Effector CD8-positive, alpha-beta T cell (primary cell): ENCODE measurements around the gene FRY.

ENCODE experiments used
- DNase-seq: peaks from one replicate; lab custom pipeline; 2025; lab: John Stamatoyannopoulos, UW

Gene FRY

GRCh38 chr13:32016631-32017030 lies 14.9 kb upstream of the FRY start:
- no peak for DNase-seq

DNA sequence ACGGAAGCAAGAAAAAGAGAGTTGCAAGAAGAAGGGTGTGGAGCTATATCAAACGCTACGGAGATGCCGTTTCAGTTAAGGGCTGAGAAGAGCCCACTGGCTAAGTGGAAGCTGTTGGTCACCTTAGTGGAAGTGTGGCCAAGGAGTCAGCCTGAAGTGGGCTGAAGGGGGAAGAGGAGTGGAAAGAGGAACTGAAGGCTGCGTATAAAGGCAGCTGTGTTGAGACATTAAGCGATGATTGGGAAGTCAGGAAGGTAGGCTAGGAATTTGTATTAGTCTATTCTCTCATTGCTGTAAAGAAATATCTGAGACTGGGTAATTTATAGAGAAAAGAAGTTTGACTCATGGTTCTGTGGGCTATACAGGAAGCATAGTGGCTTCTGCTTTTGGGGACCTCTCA lies 14.1 kb upstream of the FRY start:
- DNase-seq, result no peak

GRCh38 chr13:32019612-32020233 lies 11.9 kb upstream of the FRY start:
- DNase-seq, result peak; percentile 11

DNA sequence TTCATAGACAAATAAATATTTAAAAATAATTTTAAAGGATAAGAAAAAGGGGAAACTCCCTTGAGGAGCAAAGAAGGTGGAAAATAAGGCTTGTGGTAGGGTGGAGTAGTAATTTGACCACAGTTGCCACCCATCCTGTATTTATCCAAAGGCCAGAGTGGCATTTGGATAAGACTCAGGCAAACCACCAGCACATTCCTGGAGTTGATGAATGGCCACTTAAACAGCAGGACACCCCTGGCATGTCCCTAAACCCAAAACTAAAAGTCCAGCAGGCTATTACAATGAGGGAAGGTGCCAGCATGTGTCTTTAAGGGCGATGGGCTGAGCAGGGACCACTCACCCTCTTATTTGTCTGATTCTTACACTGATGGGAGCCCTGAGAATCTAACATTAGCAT lies 9.8 kb upstream of the FRY start:
- DNase-seq, result no peak

DNA sequence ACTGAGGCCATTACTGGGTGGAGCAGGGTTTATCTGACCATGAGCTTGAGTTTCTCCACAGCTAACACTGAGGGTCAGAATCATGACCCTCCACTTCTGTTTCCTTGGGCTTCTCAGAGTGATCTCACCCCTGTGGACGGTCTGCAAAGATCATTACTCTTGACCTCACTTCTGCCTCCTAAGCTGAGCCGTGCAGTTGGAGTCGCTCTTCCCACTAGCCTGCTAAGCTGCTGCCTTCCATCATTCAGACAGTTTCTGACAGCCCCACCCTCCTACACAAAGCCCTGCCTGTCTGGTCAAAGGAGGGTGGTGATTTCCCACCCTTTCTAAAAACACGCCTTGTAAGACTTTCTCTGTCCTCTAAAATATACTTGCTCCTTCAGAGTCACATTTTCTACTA lies 9.3 kb upstream of the FRY start:
- no peak for DNase-seq

DNA sequence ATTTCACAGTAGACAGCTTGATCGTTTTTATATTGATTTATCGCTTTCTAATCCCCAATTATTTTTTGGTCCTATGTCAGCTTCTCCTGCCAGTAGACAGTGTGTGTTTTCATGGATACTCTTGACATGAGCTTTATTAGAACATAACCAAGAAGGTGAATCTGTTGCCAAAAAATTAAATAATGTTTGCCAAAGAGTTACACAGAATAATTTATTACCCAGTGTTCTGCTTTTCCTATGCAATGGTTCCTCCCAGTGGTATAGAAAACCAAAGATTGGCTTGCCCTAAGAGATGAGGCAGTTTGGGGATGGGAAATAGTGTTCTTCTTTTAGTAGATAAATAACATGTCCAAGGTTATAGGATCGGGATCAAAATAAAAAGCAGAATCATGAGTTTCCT lies 8.5 kb upstream of the FRY start:
- no peak for DNase-seq

DNA sequence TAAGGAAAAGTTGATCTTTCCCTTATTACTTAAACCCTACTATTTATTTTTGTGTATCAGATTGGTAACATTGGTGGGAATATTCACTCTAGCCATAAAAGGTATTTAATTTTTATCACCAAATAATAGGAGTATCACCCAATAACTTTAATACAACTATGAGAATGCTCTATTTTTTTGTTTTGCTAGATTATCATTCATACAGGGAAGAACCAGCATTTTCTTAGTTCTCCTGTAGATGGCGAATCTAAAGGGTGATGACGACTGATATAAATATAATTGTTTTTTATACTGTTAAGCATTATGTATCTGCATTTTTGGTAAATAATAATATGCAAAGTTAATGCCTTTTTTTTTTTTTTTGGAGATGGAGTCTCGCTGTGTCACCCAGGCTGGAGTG lies 7.9 kb upstream of the FRY start:
- no peak for DNase-seq

- DNase-seq, result no peak
Measured at GRCh38 chr13:32024750-32025149, 6.8 kb upstream of the FRY start.

GRCh38 chr13:32025730-32026129 lies 5.8 kb upstream of the FRY start:
- DNase-seq, result no peak

- no peak for DNase-seq
Measured at GRCh38 chr13:32026623-32027022, 5.0 kb upstream of the FRY start.

DNA sequence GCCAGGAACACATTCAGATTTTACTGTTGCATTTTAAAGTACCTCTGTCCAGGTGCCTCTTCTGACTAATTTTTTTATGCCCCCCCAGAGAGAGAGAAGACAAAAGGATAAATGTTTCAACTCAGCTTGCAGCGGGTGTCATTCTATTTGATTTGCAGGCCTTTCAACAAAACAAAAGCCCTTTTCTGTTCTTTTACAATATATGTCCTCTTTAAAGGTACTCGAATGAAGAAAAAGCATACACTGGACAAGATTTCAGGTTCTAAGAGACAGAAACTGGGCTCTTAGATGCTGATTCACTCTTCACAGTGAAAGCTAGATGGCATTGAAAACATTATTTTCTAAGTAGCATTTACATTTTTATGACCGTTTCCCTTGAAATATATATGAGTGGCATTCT lies 2.9 kb upstream of the FRY start:
- DNase-seq, result no peak

DNA sequence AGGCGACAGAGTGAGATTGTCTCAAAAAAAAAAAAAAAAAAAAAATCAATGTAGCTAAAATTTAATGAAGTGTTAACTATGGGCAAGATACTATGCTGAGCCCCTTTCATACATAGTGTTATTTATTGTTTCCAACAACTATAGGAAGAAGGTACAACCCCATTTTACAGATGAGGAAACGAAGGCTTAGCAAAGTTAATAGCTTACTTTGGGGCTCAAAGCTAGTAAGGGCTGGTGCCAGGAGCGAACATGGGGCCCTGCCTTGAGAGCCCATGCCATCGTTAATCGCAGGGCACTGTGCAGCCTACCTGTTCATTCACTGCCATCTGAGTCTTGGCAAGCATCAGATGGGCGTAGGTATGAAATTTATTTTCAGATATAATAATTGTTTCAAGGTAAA lies 1.9 kb upstream of the FRY start:
- DNase-seq, result no peak

DNA sequence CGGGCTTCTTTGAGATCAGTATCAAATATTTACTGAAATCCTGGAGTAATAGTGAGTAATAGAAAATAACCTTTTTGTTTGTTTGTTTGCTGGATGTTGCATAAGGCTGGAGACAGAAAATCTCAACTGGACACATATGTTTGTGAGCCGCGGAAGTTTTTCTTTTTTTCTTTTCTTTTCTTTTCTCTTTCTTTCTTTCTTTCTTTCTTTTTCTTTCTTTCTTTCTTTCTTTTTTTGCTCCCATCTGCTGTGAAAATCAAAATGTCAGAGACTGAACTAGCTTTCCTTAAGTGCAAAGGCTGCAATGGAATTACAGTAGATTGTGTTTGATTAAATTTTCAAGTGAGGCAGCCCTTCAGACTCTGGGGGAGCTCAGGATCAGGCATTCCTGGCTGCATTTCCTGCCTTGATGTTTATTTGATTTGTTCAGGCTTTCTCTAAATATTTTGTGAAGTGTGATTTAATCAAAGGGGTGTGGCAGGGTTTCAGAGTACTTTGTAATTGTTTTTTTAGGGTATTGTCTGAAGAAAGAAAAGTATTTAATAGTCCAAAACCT lies 319 bp downstream of the FRY start:
- DNase-seq, result no peak

- DNase-seq, result no peak
Measured at GRCh38 chr13:32032759-32033158, 1.2 kb downstream of the FRY start.

DNA sequence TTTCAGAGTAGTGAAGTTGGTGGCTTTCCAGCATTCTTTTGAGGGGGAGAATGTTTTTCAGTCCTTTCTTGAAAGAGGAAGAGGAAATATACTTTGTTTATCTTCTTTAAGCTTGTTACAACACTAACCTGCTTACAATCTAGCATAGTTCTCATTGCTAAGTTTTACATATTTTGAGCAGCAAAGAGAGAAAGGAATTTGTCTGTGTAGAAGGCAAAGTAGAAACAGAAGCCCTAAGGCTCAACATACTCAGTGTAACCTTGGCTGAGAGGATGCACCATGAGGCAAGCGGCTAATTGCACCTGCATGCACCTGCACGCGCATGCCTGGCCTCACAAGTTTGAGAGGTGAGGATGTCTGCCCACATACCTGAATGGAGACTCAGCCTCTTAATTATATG lies 2.2 kb downstream of the FRY start:
- no peak for DNase-seq

- no peak for DNase-seq
Measured at GRCh38 chr13:32035716-32036115, 4.1 kb downstream of the FRY start.

DNA sequence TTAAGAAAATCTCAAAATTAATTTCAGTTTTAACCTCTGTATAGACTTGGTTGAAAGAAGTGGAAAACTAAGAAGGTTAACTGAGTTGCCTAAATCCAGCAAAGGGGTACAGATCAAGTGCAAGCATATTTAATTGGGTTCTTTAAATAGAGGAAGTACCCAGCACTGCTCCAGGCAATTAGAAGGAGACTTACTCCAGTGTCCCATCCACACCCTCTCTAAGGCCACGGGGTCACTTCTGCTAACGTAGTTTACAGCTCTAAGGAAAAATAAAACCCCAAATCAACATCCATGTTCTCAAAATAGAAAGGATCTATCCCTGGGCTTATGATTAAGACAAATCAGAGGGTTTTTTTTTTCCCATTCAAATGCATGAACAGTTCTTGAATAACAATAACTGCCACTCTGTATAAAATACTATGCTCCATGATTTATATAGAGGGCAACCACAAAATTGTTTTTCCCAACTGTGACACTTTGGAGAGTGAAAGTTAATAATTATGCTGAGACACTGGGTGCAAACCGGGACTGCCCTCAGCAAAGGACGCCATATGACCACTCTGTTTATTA lies 4.6 kb downstream of the FRY start:
- DNase-seq, result no peak

GRCh38 chr13:32036757-32037156 lies 5.2 kb downstream of the FRY start:
- DNase-seq, result no peak

- no peak for DNase-seq
Measured at GRCh38 chr13:32037471-32037870, 5.9 kb downstream of the FRY start.

GRCh38 chr13:32038343-32038742 lies 6.8 kb downstream of the FRY start:
- DNase-seq, result no peak

- no peak for DNase-seq
Measured at GRCh38 chr13:32039056-32039455, 7.5 kb downstream of the FRY start.

- no peak for DNase-seq
Measured at GRCh38 chr13:32039528-32039927, 8.0 kb downstream of the FRY start.

DNA sequence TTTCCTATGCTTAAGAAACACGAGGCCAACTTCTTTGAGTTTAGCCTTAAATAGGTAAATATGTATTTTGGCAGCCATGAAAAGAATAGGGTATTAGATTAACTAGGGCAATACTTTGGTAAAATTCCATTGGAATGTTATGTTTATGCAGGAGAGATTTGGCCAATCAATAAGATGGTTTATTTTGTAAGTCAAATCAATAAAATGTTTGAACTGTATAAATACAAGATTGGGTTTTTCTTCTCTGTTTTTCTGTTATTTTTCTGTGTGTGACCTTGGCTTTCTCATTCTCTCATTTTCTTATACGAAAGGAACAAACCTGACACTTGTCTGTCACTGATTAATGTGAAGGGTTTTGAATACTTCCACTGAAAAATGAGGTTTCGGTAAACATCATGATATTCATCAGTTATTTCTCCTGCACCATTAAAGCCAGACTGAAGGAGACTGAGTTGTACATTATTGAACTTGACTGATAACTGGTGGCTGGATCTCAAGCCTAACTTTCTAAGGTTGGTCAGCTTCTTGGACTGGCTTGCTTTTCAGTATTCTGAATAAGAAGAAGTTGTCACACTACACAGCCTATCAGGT lies 8.6 kb downstream of the FRY start:
- no peak for DNase-seq

DNA sequence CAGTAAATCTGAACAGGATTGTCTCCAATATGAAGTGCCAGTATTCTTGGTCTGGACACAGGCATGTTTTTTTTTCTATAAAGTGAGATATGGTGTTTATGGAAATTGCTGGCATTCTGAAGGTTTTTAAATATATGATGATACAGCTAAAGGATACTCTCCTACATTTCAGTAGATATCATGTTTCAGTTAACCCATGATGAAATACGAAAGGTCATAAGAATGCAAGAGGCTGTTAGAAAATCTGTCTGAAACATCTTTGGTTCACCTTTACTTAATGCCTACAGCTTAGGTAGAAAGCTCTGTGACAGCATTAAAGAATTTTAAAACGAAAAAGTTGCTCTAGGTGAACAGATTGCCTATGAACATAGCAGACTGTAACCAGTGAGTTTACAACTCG lies 9.1 kb downstream of the FRY start:
- DNase-seq, result no peak
